SK-N-SH treated with all-trans-retinoic acid at 6 μM for 48 hours (cell line): ENCODE results near the gene ADAMTS2.

Source experiments
- ATAC-seq: fragments of 200-7000 bp; cut with Tn5 transposase; 3 replicates; pipeline ENCODE4 v1.9.1; 2020; ENCODE audit warnings: mild to moderate bottlenecking, moderate library complexity
- ARNTL ChIP-seq: fragments of 450-650 bp; formaldehyde crosslinking; IDR thresholded peaks from 2 replicates; pipeline ENCODE4 v1.5.0; 2020; ENCODE audit warnings: low read depth, mild to moderate bottlenecking, moderate library complexity, borderline replicate concordance
- BACH2 ChIP-seq: fragments of 250-450 bp; sonication (Bioruptor Pico); IDR thresholded peaks from 2 replicates; pipeline ENCODE4 v1.9.0; 2021; ENCODE audit warnings: mild to moderate bottlenecking, borderline replicate concordance
- CREB5 ChIP-seq: fragments of 250-450 bp; sonication (Bioruptor Pico); IDR thresholded peaks from 2 replicates; pipeline ENCODE4 v1.5.1; 2020; ENCODE audit warnings: low read depth, mild to moderate bottlenecking, moderate library complexity
- CSDC2 ChIP-seq: fragments of 250-450 bp; sonication (Bioruptor Pico); IDR thresholded peaks from 2 replicates; pipeline ENCODE4 v1.5.0; 2020; ENCODE audit warnings: mild to moderate bottlenecking, moderate library complexity
- CSRNP3 ChIP-seq: fragments of 250-450 bp; sonication (Bioruptor Pico); IDR thresholded peaks from 2 replicates; pipeline ENCODE4 v1.5.1; 2021; ENCODE audit warnings: mild to moderate bottlenecking, moderate library complexity
- ESRRG ChIP-seq: fragments of 250-450 bp; sonication (Bioruptor Pico); IDR thresholded peaks from 2 replicates; pipeline ENCODE4 v1.6.1; 2021; ENCODE audit warnings: mild to moderate bottlenecking
- GLIS3 ChIP-seq: fragments of 250-450 bp; sonication (Bioruptor Pico); IDR thresholded peaks from 2 replicates; pipeline ENCODE4 v1.5.0; 2020; ENCODE audit warnings: mild to moderate bottlenecking, moderate library complexity
- ISL1 ChIP-seq: fragments of 250-450 bp; sonication (Bioruptor Pico); IDR thresholded peaks from 2 replicates; pipeline ENCODE4 v2.1.2; 2022; ENCODE audit warnings: mild to moderate bottlenecking, moderate library complexity
- OSR1 ChIP-seq: fragments of 250-450 bp; sonication (Bioruptor Pico); IDR thresholded peaks from 2 replicates; pipeline ENCODE4 v1.8.0; 2022; ENCODE audit warnings: moderate library complexity, mild to moderate bottlenecking, inconsistent platforms
- PATZ1 ChIP-seq: fragments of 250-450 bp; sonication (Bioruptor Pico); IDR thresholded peaks from 2 replicates; pipeline ENCODE4 v1.8.0; 2020; ENCODE audit warnings: mild to moderate bottlenecking, moderate library complexity, borderline replicate concordance
- POU6F1 ChIP-seq: fragments of 250-450 bp; sonication (Bioruptor Pico); IDR thresholded peaks from 2 replicates; pipeline ENCODE4 v1.8.0; 2021; ENCODE audit warnings: low read depth, mild to moderate bottlenecking, moderate library complexity, borderline replicate concordance
- PPARA ChIP-seq: fragments of 250-450 bp; sonication (Bioruptor Pico); IDR thresholded peaks from 2 replicates; pipeline ENCODE4 v1.5.0; 2020; ENCODE audit warnings: mild to moderate bottlenecking, borderline replicate concordance
- RARB ChIP-seq: fragments of 250-450 bp; sonication (Bioruptor Pico); IDR thresholded peaks from 2 replicates; pipeline ENCODE4 v1.8.0; 2021; ENCODE audit warnings: mild to moderate bottlenecking, moderate library complexity
- SNAI2 ChIP-seq: fragments of 250-450 bp; sonication (Bioruptor Pico); IDR thresholded peaks from 2 replicates; pipeline ENCODE4 v1.5.0; 2020; ENCODE audit warnings: mild to moderate bottlenecking, moderate library complexity
- TCF4 ChIP-seq: fragments of 250-450 bp; sonication (Bioruptor Pico); IDR thresholded peaks from 2 replicates; pipeline ENCODE4 v1.8.0; 2021; ENCODE audit warnings: mild to moderate bottlenecking, moderate library complexity, borderline replicate concordance
- TOX ChIP-seq: fragments of 250-450 bp; sonication (Bioruptor Pico); IDR thresholded peaks from 2 replicates; pipeline ENCODE4 v1.8.0; 2021; ENCODE audit warnings: mild to moderate bottlenecking, moderate library complexity, borderline replicate concordance
- TSHZ2 ChIP-seq: fragments of 250-450 bp; sonication (Bioruptor Pico); IDR thresholded peaks from 2 replicates; pipeline ENCODE4 v1.5.0; 2020; ENCODE audit warnings: mild to moderate bottlenecking, moderate library complexity
- ZC3H10 ChIP-seq: fragments of 250-450 bp; sonication (Bioruptor Pico); IDR thresholded peaks from 2 replicates; pipeline ENCODE4 v1.5.1; 2021; ENCODE audit warnings: mild to moderate bottlenecking, moderate library complexity
- ZFP3 ChIP-seq: fragments of 250-450 bp; sonication (Bioruptor Pico); IDR thresholded peaks from 2 replicates; pipeline ENCODE4 v1.5.0; 2020; ENCODE audit warnings: mild to moderate bottlenecking, moderate library complexity
- ZFP30 ChIP-seq: fragments of 450-650 bp; formaldehyde crosslinking; IDR thresholded peaks from 2 replicates; pipeline ENCODE4 v1.5.0; 2022; ENCODE audit warnings: mild to moderate bottlenecking, moderate library complexity
- ZNF565 ChIP-seq: fragments of 450-650 bp; formaldehyde crosslinking; conservative IDR thresholded peaks from 2 replicates; pipeline ENCODE4 v1.5.0; 2020; ENCODE audit warnings: low read depth, mild to moderate bottlenecking, moderate library complexity
- ZNF70 ChIP-seq: fragments of 450-650 bp; formaldehyde crosslinking; IDR thresholded peaks from 2 replicates; pipeline ENCODE4 v1.5.0; 2020; ENCODE audit warnings: mild to moderate bottlenecking, moderate library complexity
- ZNF8 ChIP-seq: fragments of 450-650 bp; formaldehyde crosslinking; IDR thresholded peaks from 2 replicates; pipeline ENCODE4 v1.5.0; 2020; ENCODE audit warnings: mild to moderate bottlenecking, moderate library complexity

The ADAMTS2 gene

GRCh38 chr5:179225387-179225786 is 119.9 kb downstream of the ADAMTS2 start:
- TF ChIP-seq CSDC2 (CRISPR knock-in tag) (no peak), GLIS3 (CRISPR knock-in tag) (no peak), ESRRG (no peak), ZNF565 (CRISPR knock-in tag) (no peak), PPARA (CRISPR knock-in tag) (no peak), CSRNP3 (CRISPR knock-in tag) (no peak), TCF4 (CRISPR knock-in tag) (no peak), SNAI2 (CRISPR knock-in tag) (no peak), RARB (CRISPR knock-in tag) (no peak), ZNF8 (CRISPR knock-in tag) (no peak), ISL1 (CRISPR knock-in tag) (no peak), ZNF70 (no peak), OSR1 (CRISPR knock-in tag) (no peak), ZFP3 (CRISPR knock-in tag) (no peak), BACH2 (CRISPR knock-in tag) (no peak), CREB5 (CRISPR knock-in tag) (no peak), TOX (CRISPR knock-in tag) (no peak), TSHZ2 (no peak), POU6F1 (CRISPR knock-in tag) (no peak), PATZ1 (CRISPR knock-in tag) (no peak)
- no peak for ATAC-seq

GRCh38 chr5:179224741-179225140 is 120.5 kb downstream of the ADAMTS2 start:
- TF ChIP-seq ZNF565 (CRISPR knock-in tag): no peak
- no peak for TF ChIP-seq SNAI2 (CRISPR knock-in tag)
- no peak for TF ChIP-seq ESRRG
- TF ChIP-seq ZC3H10 (CRISPR knock-in tag): no peak
- TF ChIP-seq ZFP3 (CRISPR knock-in tag): no peak
- TF ChIP-seq TCF4 (CRISPR knock-in tag): no peak
- no peak for TF ChIP-seq ZNF70
- ATAC-seq: no peak

GRCh38 chr5:179223961-179224360 is 121.3 kb downstream of the ADAMTS2 start:
- no peak for ATAC-seq
- TF ChIP-seq ESRRG (no peak), CSDC2 (CRISPR knock-in tag) (no peak), SNAI2 (CRISPR knock-in tag) (no peak), CSRNP3 (CRISPR knock-in tag) (no peak), ZNF8 (CRISPR knock-in tag) (no peak), POU6F1 (CRISPR knock-in tag) (no peak), ZNF70 (no peak), CREB5 (CRISPR knock-in tag) (no peak), TCF4 (CRISPR knock-in tag) (no peak), OSR1 (CRISPR knock-in tag) (no peak), ZC3H10 (CRISPR knock-in tag) (no peak), RARB (CRISPR knock-in tag) (no peak), ISL1 (CRISPR knock-in tag) (no peak), ZFP30 (CRISPR knock-in tag) (no peak), ZFP3 (CRISPR knock-in tag) (no peak), PPARA (CRISPR knock-in tag) (no peak), TOX (CRISPR knock-in tag) (no peak), ARNTL (CRISPR knock-in tag) (no peak)
